ENCODE measurements around the gene FREY1.

Gene FREY1

GRCh38 chr11:45895553-45896259, 11.4 kb downstream of the FREY1 start:
- no peak for DNase-seq (ENCODE audit: low read depth)
- no peak overlapping the region for H3K4me3 ChIP-seq (ENCODE audit: low read depth, low read length)
- in situ Hi-C loops (cut with HindIII; ENCODE audit: low sequenced_read_pairs): no loop called here
- TF ChIP-seq CTCF (IDR thresholded peaks at IDR 0.05; ENCODE audit: low read depth, low read length, missing control alignments): no peak

- H3K4me3 ChIP-seq (ENCODE audit: low read depth, low read length): no peak overlapping the region
- no peak for TF ChIP-seq CTCF (IDR thresholded peaks at IDR 0.05; ENCODE audit: low read depth, low read length, missing control alignments)
- in situ Hi-C loops (cut with HindIII; ENCODE audit: low sequenced_read_pairs): no loop called here
- DNase-seq (ENCODE audit: low read depth): no peak
Measured at GRCh38 chr11:45894555-45895247, 12.4 kb downstream of the FREY1 start.

GRCh38 chr11:45892856-45893255, 14.2 kb downstream of the FREY1 start:
- DNase-seq (ENCODE audit: low read depth): no peak
- in situ Hi-C loops (cut with HindIII; ENCODE audit: low sequenced_read_pairs): no loop called here
- TF ChIP-seq CTCF (IDR thresholded peaks at IDR 0.05; ENCODE audit: low read depth, low read length, missing control alignments): no peak
- H3K4me3 ChIP-seq (ENCODE audit: low read depth, low read length): no peak overlapping the region

- DNase-seq (ENCODE audit: low read depth): no peak
- H3K4me3 ChIP-seq (ENCODE audit: low read depth, low read length): no peak overlapping the region
- in situ Hi-C loops (cut with HindIII; ENCODE audit: low sequenced_read_pairs): no loop called here
- no peak for TF ChIP-seq CTCF (IDR thresholded peaks at IDR 0.05; ENCODE audit: low read depth, low read length, missing control alignments)
Measured at GRCh38 chr11:45890886-45891550, 16.1 kb downstream of the FREY1 start.

- no peak for TF ChIP-seq CTCF (IDR thresholded peaks at IDR 0.05; ENCODE audit: low read depth, low read length, missing control alignments)
- H3K4me3 ChIP-seq (ENCODE audit: low read depth, low read length): no peak overlapping the region
- in situ Hi-C loops (cut with HindIII; ENCODE audit: low sequenced_read_pairs): no loop called here
- DNase-seq (ENCODE audit: low read depth): no peak
Measured at GRCh38 chr11:45889966-45890365, 17.1 kb downstream of the FREY1 start.

- TF ChIP-seq CTCF (IDR thresholded peaks at IDR 0.05; ENCODE audit: low read depth, low read length, missing control alignments): no peak
- DNase-seq (ENCODE audit: low read depth): no peak
- H3K4me3 ChIP-seq (ENCODE audit: low read depth, low read length): no peak overlapping the region
- in situ Hi-C loops (cut with HindIII; ENCODE audit: low sequenced_read_pairs): no loop called here
Measured at GRCh38 chr11:45889555-45889954, 17.5 kb downstream of the FREY1 start.

Data from astrocyte of the cerebellum (primary cell).